B cell (primary cell): ENCODE results near the gene USP21. TPM values are rescaled to one million over a fixed set of nuclear protein-coding genes. Genes with fewer than 3 reads are reported as not detected.

Experiments used
- ATAC-seq: fragments of 200-7000 bp; cut with Tn5 transposase; one replicate; pipeline ENCODE4 v1.10.0; 2021; ENCODE audit warnings: low read depth, mild to moderate bottlenecking, moderate number of reproducible peaks, moderate library complexity
- CTCF ChIA-PET: fragments of 350-600 bp; sonication (Branson Sonifier 250); formaldehyde crosslinking; loops from one replicate; lab custom pipeline; 2021; ENCODE audit warnings: antibody characterized with exemption, inconsistent platforms; lab: Charles Lee
- POLR2A ChIA-PET: fragments of 350-600 bp; sonication (Branson Sonifier 250); formaldehyde crosslinking; loops from one replicate; lab custom pipeline; 2021; ENCODE audit warnings: antibody characterized with exemption; lab: Charles Lee
- DNase-seq: peaks from one replicate; pipeline ENCODE4 v3.0.0; 2013
- H2AFZ ChIP-seq: 2 replicates; pipeline ENCODE4 v1.6.1; 2012; ENCODE audit warnings: mild to moderate bottlenecking, low read depth, low read length; ENCODE audit not compliant: insufficient read depth, poor library complexity, severe bottlenecking
- H3K27ac ChIP-seq, 2 donors: 1 replicate in 1 of 2; 2 replicates in 1 of 2; pipeline ENCODE4 v1.5.1; 2012 to 2013; ENCODE audit warnings: low read length in 2 of 2, mild to moderate bottlenecking in 2 of 2, moderate library complexity in 1 of 2
- H3K27me3 ChIP-seq, 4 experiments: fragments of 200-600 bp in 1 of 4; sonication (generic) in 1 of 4; replicated peaks in 1 of 4; 1 replicate in 2 of 4; 2 replicates in 2 of 4; pipeline versions ENCODE4 v1.6.1 to v1.7.0; 2013 to 2016; ENCODE audit warnings: low read length in 3 of 4, mild to moderate bottlenecking in 2 of 4, mixed read lengths in 1 of 4, moderate library complexity in 1 of 4; ENCODE audit not compliant: insufficient read depth in 4 of 4, control insufficient read depth in 3 of 4; ENCODE audit errors: control extremely low read depth in 1 of 4
- H3K36me3 ChIP-seq, 2 experiments: replicated peaks in 1 of 2; 1 replicate in 1 of 2; 2 replicates in 1 of 2; pipeline versions ENCODE4 v1.6.1 to v1.7.1; 2013; ENCODE audit warnings: low read length in 1 of 2; ENCODE audit not compliant: insufficient read depth in 2 of 2, control insufficient read depth in 1 of 2; ENCODE audit errors: control extremely low read depth in 1 of 2, extremely low read depth in 1 of 2
- H3K4me1 ChIP-seq, 2 donors: fragments of 200-600 bp in 1 of 2; sonication (generic) in 1 of 2; 1 replicate in 1 of 2; 2 replicates in 1 of 2; pipeline versions ENCODE4 v1.5.1 to v1.6.1; 2013 to 2017; ENCODE audit warnings: low read length in 2 of 2; ENCODE audit not compliant: control insufficient read depth in 2 of 2, insufficient read depth in 2 of 2
- H3K4me2 ChIP-seq: replicated peaks from 2 replicates; pipeline ENCODE3; 2012; ENCODE audit warnings: mild to moderate bottlenecking, low read depth, low read length; ENCODE audit not compliant: poor library complexity, severe bottlenecking
- H3K4me3 ChIP-seq, 5 experiments: fragments of 200-600 bp in 1 of 5; sonication (generic) in 1 of 5; 1 replicate in 3 of 5; 2 replicates in 2 of 5; pipeline versions ENCODE4 v1.5.1 to v1.7.0; 2011 to 2016; ENCODE audit warnings: low read length in 4 of 5, mild to moderate bottlenecking in 4 of 5, low read depth in 2 of 5, control low read depth in 1 of 5, moderate library complexity in 1 of 5; ENCODE audit not compliant: insufficient read depth in 1 of 5; ENCODE audit errors: control extremely low read depth in 1 of 5, extremely low read depth in 1 of 5
- H3K79me2 ChIP-seq: fragments of 200-600 bp; sonication (generic); one replicate; pipeline ENCODE4 v1.6.0; 2016; ENCODE audit warnings: low read length; ENCODE audit not compliant: control insufficient read depth, insufficient read depth
- H3K9ac ChIP-seq: fragments of 200-600 bp; sonication (generic); 2 replicates; pipeline ENCODE4 v1.6.1; 2017; ENCODE audit warnings: mild to moderate bottlenecking, low read length, moderate library complexity
- H3K9me3 ChIP-seq, 3 donors: one replicate each; pipeline versions ENCODE4 v1.6.1 to v1.7.1; 2013; ENCODE audit warnings: low read length in 2 of 3; ENCODE audit not compliant: control insufficient read depth in 2 of 3, insufficient read depth in 1 of 3; ENCODE audit errors: control extremely low read depth in 1 of 3
- H4K20me1 ChIP-seq: 2 replicates; pipeline ENCODE4 v1.6.0; 2012; ENCODE audit warnings: mild to moderate bottlenecking, low read length; ENCODE audit not compliant: insufficient read depth, control insufficient read depth, poor library complexity, severe bottlenecking
- H3K27ac Mint-ChIP-seq: one replicate; pipeline ENCODE4 v1.8.0; 2021; ENCODE audit warnings: mixed read lengths
- H3K27me3 Mint-ChIP-seq: one replicate; pipeline ENCODE4 v1.8.0; 2021; ENCODE audit warnings: mixed read lengths
- H3K4me1 Mint-ChIP-seq: one replicate; pipeline ENCODE4 v1.8.0; 2021; ENCODE audit warnings: mixed read lengths
- H3K4me3 Mint-ChIP-seq: one replicate; pipeline ENCODE4 v1.8.0; 2021; ENCODE audit warnings: mixed read lengths
- H3K9me3 Mint-ChIP-seq: one replicate; pipeline ENCODE4 v1.8.0; 2022; ENCODE audit warnings: mixed read lengths; ENCODE audit not compliant: insufficient read depth
- CTCF ChIP-seq: fragments of 200-600 bp; IDR thresholded peaks from one replicate; pipeline ENCODE4 v1.8.0; 2022; ENCODE audit warnings: antibody characterized with exemption, mild to moderate bottlenecking
- EZH2 ChIP-seq: IDR thresholded peaks from 2 replicates; pipeline ENCODE4 v1.6.1; 2012; ENCODE audit warnings: borderline replicate concordance, low read depth, mild to moderate bottlenecking, moderate library complexity, low read length; ENCODE audit not compliant: insufficient read depth, poor library complexity, severe bottlenecking
- WGBS: methylation state at CpG from one replicate; pipeline ENCODE4 v1.1.5; 2013; ENCODE audit warnings: missing lambda C conversion rate; ENCODE audit not compliant: insufficient coverage; 5-methylcytosine and 5-hydroxymethylcytosine counted together
- intact Hi-C: fragments of 100-400 bp; cut with micrococcal nuclease; formaldehyde crosslinking; loops from one replicate; pipeline ENCODE4 v1.10.0; 2022
- polyA plus RNA-seq: library from polyadenylated mRNA; depleted of rRNA; stranded (reverse); fragments of >200 nt; gene quantifications from 2 replicates; pipeline ENCODE4 v1.2.3, GENCODE V29; 2012
- total RNA-seq, 2 donors: library from RNA; stranded (reverse); fragments of 120-200 nt in 1 of 2; gene quantifications; 1 replicate in 1 of 2; 2 replicates in 1 of 2; pipeline versions ENCODE4 v1.2.3 to v1.2.4, GENCODE V29; 2013 to 2022

Gene USP21
- total and polyA plus RNA-seq, 2 donors (not counting 1 experiment from before 2014, with no cell fraction given) = 53.3 to 81.6 TPM

- ATAC-seq = peak; percentile 3
- no peaks in the 10 kb centered on the region for H3K9me3 ChIP-seq
- H3K79me2 ChIP-seq = peaks cover 17% of the 10 kb centered on the region
- Mint-ChIP-seq H3K4me1 (peaks cover 19% of the 10 kb centered on the region), H3K27ac (peak overlapping the region; percentile 83), H3K4me3 (peak overlapping the region; percentile 97), H3K27me3 (no peaks in the 10 kb centered on the region), H3K9me3 (no peaks in the 10 kb centered on the region)
- H3K4me3 ChIP-seq = peak overlapping the region; percentile 88 to 100 (median 90)
- POLR2A ChIA-PET = interaction anchor here (0.6 to 2.6 kb wide), 7 partner anchors 13 to 84 kb away, joined by 3 to 13 read pairs (median 5); partner anchors contain the start of genes ARHGAP30, DEDD and PPOX
- no peaks in the 10 kb centered on the region for H4K20me1 ChIP-seq
- peak overlapping the region; percentile 95 to 98 for H3K27ac ChIP-seq
- no peak for DNase-seq
- CTCF ChIA-PET = interaction anchor here (1.0 to 2.6 kb wide), 4 partner anchors 20 to 723 kb away, joined by 3 to 7 read pairs (median 6); no protein-coding TSS in a partner anchor
- H3K36me3 ChIP-seq = peaks cover 0 to 14% of the 10 kb centered on the region in 2 experiments
- no CpG with 5 or more reads among the region's 9 CpGs for WGBS
- peaks cover 14% of the 10 kb centered on the region in 2 donors for H3K4me1 ChIP-seq
- H3K9ac ChIP-seq = peak overlapping the region; percentile 97
- H3K4me2 ChIP-seq = peak overlapping the region; percentile 84
- TF ChIP-seq EZH2 (no peak), CTCF (no peak)
- intact Hi-C loops = loop anchor here (1.0 to 10.0 kb wide), 9 partner anchors 14 to 808 kb away; partner anchors contain the start of genes ARHGAP30, COPA, DEDD and KLHDC9
- H2AFZ ChIP-seq = peak overlapping the region; percentile 84
- H3K27me3 ChIP-seq = no peaks in the 10 kb centered on the region
These were observed 6.1 kb upstream of the USP21 start for GRCh38 chr1:161153176-161153575.
